ENCODE results near the gene ATP8A2. TPM values are rescaled to one million over a fixed set of nuclear protein-coding genes. Genes with fewer than 3 reads are reported as not detected.

The ATP8A2 gene
- total and polyA plus RNA-seq, 2 of the 4 experiments (the other 2 are of a cell fraction): 0.02 to 0.18 TPM

DNA sequence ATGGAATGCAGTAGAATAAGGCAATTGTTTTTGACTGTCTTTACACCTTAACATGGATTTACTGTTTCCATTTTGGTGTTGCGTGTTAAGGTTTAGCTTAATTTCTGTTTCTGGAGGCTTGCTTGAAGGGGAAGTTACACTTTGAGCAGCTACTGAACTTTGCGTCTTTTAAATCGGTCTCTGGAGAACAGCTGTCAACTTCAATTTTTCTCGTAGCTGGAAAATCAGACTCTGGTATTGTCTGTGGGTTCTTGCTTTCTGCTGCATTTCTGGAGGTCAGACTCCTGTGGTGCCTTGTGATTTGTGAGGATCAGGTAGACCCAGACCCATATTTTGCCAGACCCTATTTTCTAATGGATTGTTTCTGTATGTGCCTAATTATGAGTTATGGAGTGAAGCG is 146.7 kb downstream of the ATP8A2 start:
- Histone ChIP-seq H3K36me3 (ENCODE audit: control insufficient read depth, insufficient read depth, low read length) (no peaks in the 10 kb centered on the region), H3K79me1 (ENCODE audit: low read depth in 1 of 2, low read length in 2 of 2) (no peaks in the 10 kb centered on the region), H3K23ac (ENCODE audit: low read depth, low read length) (no peak overlapping the region), H2BK120ac (ENCODE audit: low read depth, low read length) (no peak overlapping the region), H3K56ac (ENCODE audit: extremely low read depth, insufficient read depth, low read length) (no peak overlapping the region), H3K4me3 (ENCODE audit: insufficient read depth, low read depth, low read length) (no peak overlapping the region), H4K5ac (ENCODE audit: low read depth, low read length) (no peak overlapping the region), H2AK5ac (ENCODE audit: low read depth, low read length) (no peak overlapping the region), H3K9me3 (ENCODE audit: control insufficient read depth, insufficient read depth, low read length) (no peaks in the 10 kb centered on the region), H3K27me3 (ENCODE audit: control insufficient read depth, insufficient read depth, low read length) (no peaks in the 10 kb centered on the region), H3K4me2 (ENCODE audit: low read depth, low read length) (no peak overlapping the region), H4K20me1 (ENCODE audit: insufficient read depth, low read length) (no peaks in the 10 kb centered on the region), H3K27ac (ENCODE audit: insufficient read depth, low read length) (no peak overlapping the region), H2BK15ac (ENCODE audit: low read depth, low read length) (no peak overlapping the region), H3K9ac (ENCODE audit: low read depth, low read length) (no peak overlapping the region), H4K91ac (ENCODE audit: insufficient read depth, low read depth, low read length) (no peak overlapping the region), H2AK9ac (replicated peaks; ENCODE audit: low read depth, low read length, poor library complexity) (no peak overlapping the region), H2BK5ac (ENCODE audit: low read depth, low read length, poor library complexity, severe bottlenecking) (no peak overlapping the region), H4K8ac (ENCODE audit: low read depth in 2 of 2, low read length in 2 of 2) (no peak overlapping the region), H3K9me1 (ENCODE audit: insufficient read depth, low read length) (no peaks in the 10 kb centered on the region), H2BK20ac (ENCODE audit: low read depth, low read length) (no peak overlapping the region), H3K4ac (ENCODE audit: low read depth, low read length) (no peak overlapping the region), H3K18ac (ENCODE audit: low read depth, low read length) (no peak overlapping the region), H3K14ac (replicated peaks; ENCODE audit: low read depth, low read length) (no peak overlapping the region), H3K4me1 (ENCODE audit: control insufficient read depth, insufficient read depth, low read length) (no peaks in the 10 kb centered on the region), H2AFZ (replicated peaks; ENCODE audit: low read length, poor library complexity) (no peak overlapping the region)
- intact Hi-C loops (cut with micrococcal nuclease): no loop called here
- WGBS, 2 experiments (ENCODE audit: extremely low coverage in 2 of 2, insufficient read length in 1 of 2): no CpG with 5 or more reads among the region's 5 CpGs
- CTCF ChIA-PET: no interaction called here
- no peak for ATAC-seq (ENCODE audit: low read depth)
- DNase-seq: no peak
- POLR2A ChIA-PET (ENCODE audit: unreplicated experiment): no interaction called here
- in situ Hi-C loops (cut with MboI; ENCODE audit: low sequenced_read_pairs): no loop called here
- dilution Hi-C loops (cut with HindIII; ENCODE audit: low sequenced_read_pairs, unreplicated experiment): no loop called here
- BruUV-seq (replicated peaks): no TSS peak
- TF ChIP-seq, protein P1, sequence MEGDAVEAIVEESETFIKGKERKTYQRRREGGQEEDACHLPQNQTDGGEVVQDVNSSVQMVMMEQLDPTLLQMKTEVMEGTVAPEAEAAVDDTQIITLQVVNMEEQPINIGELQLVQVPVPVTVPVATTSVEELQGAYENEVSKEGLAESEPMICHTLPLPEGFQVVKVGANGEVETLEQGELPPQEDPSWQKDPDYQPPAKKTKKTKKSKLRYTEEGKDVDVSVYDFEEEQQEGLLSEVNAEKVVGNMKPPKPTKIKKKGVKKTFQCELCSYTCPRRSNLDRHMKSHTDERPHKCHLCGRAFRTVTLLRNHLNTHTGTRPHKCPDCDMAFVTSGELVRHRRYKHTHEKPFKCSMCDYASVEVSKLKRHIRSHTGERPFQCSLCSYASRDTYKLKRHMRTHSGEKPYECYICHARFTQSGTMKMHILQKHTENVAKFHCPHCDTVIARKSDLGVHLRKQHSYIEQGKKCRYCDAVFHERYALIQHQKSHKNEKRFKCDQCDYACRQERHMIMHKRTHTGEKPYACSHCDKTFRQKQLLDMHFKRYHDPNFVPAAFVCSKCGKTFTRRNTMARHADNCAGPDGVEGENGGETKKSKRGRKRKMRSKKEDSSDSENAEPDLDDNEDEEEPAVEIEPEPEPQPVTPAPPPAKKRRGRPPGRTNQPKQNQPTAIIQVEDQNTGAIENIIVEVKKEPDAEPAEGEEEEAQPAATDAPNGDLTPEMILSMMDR (conservative IDR thresholded peaks at IDR 0.05; ENCODE audit: low read depth, low read length): no peak
- TF ChIP-seq RFX5 (IDR thresholded peaks at IDR 0.05; ENCODE audit: low read depth, low read length) (no peak), POLR2A (IDR thresholded peaks at IDR 0.05; ENCODE audit: low read depth, low read length) (no peak), MXI1 (IDR thresholded peaks at IDR 0.05; ENCODE audit: borderline replicate concordance, low read depth, low read length) (no peak), CHD1 (IDR thresholded peaks at IDR 0.05; ENCODE audit: low read depth, low read length) (no peak), FOS (IDR thresholded peaks at IDR 0.05; ENCODE audit: low read depth, low read length) (no peak), CEBPB (IDR thresholded peaks at IDR 0.05; ENCODE audit: low read depth, low read length) (no peak), MAZ (IDR thresholded peaks at IDR 0.05; ENCODE audit: borderline replicate concordance, low read depth, low read length) (no peak), RCOR1 (IDR thresholded peaks at IDR 0.05; ENCODE audit: insufficient replicate concordance, low read length) (no peak), MAFK (IDR thresholded peaks at IDR 0.05; ENCODE audit: low read depth, low read length) (no peak), BHLHE40 (IDR thresholded peaks at IDR 0.05; ENCODE audit: low read depth, low read length) (no peak)
- TF ChIP-seq, protein P2, sequence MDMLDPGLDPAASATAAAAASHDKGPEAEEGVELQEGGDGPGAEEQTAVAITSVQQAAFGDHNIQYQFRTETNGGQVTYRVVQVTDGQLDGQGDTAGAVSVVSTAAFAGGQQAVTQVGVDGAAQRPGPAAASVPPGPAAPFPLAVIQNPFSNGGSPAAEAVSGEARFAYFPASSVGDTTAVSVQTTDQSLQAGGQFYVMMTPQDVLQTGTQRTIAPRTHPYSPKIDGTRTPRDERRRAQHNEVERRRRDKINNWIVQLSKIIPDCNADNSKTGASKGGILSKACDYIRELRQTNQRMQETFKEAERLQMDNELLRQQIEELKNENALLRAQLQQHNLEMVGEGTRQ (IDR thresholded peaks at IDR 0.05; ENCODE audit: low read depth, low read length): no peak
- TF ChIP-seq, protein P3, sequence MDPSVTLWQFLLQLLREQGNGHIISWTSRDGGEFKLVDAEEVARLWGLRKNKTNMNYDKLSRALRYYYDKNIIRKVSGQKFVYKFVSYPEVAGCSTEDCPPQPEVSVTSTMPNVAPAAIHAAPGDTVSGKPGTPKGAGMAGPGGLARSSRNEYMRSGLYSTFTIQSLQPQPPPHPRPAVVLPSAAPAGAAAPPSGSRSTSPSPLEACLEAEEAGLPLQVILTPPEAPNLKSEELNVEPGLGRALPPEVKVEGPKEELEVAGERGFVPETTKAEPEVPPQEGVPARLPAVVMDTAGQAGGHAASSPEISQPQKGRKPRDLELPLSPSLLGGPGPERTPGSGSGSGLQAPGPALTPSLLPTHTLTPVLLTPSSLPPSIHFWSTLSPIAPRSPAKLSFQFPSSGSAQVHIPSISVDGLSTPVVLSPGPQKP (IDR thresholded peaks at IDR 0.05; ENCODE audit: borderline replicate concordance, low read depth, low read length): no peak
